Measurements from ENCODE around the gene CKAP5.

CKAP5 gene

GRCh38 chr11:46698597-46698996, 147.5 kb downstream of the CKAP5 start:
- no peak for DNase-seq (ENCODE audit: low spot score)

- DNase-seq (ENCODE audit: low spot score) = no peak
These were observed 148.4 kb downstream of the CKAP5 start for GRCh38 chr11:46697723-46698122.

- DNase-seq (ENCODE audit: low spot score) = no peak
These were observed 148.8 kb downstream of the CKAP5 start for GRCh38 chr11:46697303-46697702.

- no peak for DNase-seq (ENCODE audit: low spot score)
These were observed 149.9 kb downstream of the CKAP5 start for GRCh38 chr11:46696212-46696558.

GRCh38 chr11:46695345-46696211, 150.5 kb downstream of the CKAP5 start:
- no peak for DNase-seq (ENCODE audit: low spot score)

- DNase-seq (ENCODE audit: low spot score) = no peak
These were observed 151.5 kb downstream of the CKAP5 start for GRCh38 chr11:46694607-46695006.

- DNase-seq (ENCODE audit: low spot score) = no peak
These were observed 152.0 kb downstream of the CKAP5 start for GRCh38 chr11:46694072-46694471.

- DNase-seq (ENCODE audit: low spot score) = no peak
These were observed 152.5 kb downstream of the CKAP5 start for GRCh38 chr11:46693597-46694012.

All from CD4-positive, alpha-beta T cell treated with Interleukin-2 at 100 ng/mL for 4 hours (primary cell).